A172 (cell line): ENCODE results near the gene TMEM125. TPM values are rescaled to one million over a fixed set of nuclear protein-coding genes. Genes with fewer than 3 reads are reported as not detected.

Experiments
- DNase-seq: peaks from one replicate; pipeline ENCODE4 v3.0.0-alpha.2; 2015; ENCODE audit warnings: low spot score
- total RNA-seq: library from RNA; depleted of rRNA; stranded (reverse); fragments of >200 nt; shearing (Covaris generic); gene quantifications from 2 replicates; pipeline ENCODE4 v1.2.3, GENCODE V29; 2014; rRNA removed

The TMEM125 gene
- total RNA-seq, 1 experiment from 2014 or later = not detected

DNA sequence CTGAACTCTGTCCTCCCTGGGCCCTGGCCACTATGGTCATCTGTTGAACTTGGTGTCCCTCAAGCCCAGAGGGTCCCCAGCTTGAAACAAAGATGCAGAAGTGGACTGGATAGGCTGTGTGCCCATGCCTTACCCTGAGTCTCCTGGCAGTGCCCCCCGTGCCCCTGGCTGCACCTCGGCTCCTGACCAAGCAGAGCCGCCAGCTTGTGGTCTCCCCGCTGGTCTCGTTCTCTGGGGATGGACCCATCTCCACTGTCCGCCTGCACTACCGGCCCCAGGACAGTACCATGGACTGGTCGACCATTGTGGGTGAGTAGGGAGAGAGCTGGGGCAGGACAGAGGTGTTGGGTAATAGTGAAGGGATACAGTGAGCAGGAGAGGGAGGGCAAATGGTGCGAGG, 41.7 kb downstream of the TMEM125 start:
- DNase-seq = no peak

GRCh38 chr1:43312212-43312623, 42.4 kb downstream of the TMEM125 start:
- no peak for DNase-seq

DNA sequence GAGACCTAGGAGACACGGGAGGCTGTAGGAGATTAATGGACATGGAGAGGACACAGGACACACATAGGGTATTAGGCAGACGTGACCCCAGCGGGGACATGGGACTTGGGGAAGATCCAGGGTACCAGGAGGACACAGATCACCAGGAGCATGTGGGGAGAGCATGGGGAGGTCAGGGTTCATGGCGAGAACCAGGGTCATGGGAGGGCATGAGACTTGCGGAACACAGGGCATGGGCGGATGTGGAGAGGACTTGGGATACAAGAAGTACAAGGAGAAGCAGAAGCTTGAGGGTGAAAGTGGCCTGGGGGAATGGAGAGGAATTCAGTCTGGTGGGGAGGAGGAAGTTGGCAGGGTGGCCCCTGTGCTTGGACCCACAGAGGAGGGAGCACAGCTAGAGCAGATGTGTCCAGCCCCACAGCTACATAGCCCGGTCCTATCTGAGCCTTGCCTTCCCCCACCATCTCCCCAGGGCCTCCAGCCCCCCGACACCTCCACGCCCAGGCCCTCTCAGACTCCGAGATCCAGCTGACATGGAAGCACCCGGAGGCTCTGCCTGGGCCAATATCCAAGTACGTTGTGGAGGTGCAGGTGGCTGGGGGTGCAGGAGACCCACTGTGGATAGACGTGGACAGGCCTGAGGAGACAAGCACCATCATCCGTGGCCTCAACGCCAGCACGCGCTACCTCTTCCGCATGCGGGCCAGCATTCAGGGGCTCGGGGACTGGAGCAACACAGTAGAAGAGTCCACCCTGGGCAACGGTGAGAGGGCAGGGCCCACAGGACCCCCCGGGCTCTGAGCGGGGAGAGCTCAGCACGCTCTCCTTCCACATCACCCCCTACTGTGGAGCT, 43.1 kb downstream of the TMEM125 start:
- no peak for DNase-seq

GRCh38 chr1:43313771-43314170, 44.0 kb downstream of the TMEM125 start:
- no peak for DNase-seq

DNA sequence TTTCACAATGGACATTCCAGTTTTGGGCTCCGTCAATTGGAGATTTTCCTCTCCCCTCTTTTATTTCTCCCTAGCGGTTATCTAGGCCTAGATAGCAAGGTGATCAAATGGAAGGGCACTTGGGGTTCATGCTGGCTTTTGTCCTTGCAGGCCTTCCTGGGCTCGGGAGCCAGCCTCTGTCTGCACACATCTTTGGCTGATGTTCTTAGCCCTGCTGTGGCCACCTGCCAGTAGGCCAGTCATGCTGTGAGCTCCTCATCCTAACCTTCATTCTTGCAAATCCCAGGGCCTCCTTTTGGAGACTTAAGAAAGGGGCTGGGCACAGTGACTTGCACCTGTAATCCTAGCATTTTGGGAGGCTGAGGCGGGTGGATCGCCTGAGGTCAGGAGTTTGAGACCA, 44.5 kb downstream of the TMEM125 start:
- DNase-seq = no peak

- DNase-seq = no peak
Observed at GRCh38 chr1:43315481-43315880, 45.7 kb downstream of the TMEM125 start.

- DNase-seq = no peak
Observed at GRCh38 chr1:43315963-43316737, 46.4 kb downstream of the TMEM125 start.

GRCh38 chr1:43316738-43317520, 47.1 kb downstream of the TMEM125 start:
- DNase-seq = no peak

DNA sequence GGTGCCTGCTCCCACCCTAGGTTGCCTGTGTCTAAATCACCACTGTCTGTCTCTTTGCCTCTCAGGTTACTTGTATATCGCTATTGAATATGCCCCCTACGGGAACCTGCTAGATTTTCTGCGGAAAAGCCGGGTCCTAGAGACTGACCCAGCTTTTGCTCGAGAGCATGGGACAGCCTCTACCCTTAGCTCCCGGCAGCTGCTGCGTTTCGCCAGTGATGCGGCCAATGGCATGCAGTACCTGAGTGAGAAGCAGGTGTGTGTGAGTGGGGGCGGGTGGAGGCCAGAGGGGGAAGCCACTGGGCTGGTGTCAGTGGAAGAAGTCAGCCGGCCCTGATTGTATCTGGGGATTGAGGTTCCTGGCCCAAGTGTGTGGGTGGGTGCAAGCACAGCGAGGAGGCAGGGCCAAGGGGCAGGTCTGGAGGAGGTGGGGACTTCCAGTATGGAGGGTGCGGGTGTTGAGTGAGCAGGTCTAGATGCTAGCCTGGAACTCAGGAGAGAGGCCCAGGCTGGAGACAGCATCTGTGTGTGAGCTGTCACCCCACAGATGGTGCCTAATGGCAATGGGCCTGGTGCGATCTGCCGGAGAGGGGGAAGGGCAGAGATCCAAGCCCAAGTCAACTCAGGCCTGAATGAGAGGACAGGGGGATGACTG, 48.2 kb downstream of the TMEM125 start:
- no peak for DNase-seq

- DNase-seq = no peak
Observed at GRCh38 chr1:43318831-43319230, 49.0 kb downstream of the TMEM125 start.

DNA sequence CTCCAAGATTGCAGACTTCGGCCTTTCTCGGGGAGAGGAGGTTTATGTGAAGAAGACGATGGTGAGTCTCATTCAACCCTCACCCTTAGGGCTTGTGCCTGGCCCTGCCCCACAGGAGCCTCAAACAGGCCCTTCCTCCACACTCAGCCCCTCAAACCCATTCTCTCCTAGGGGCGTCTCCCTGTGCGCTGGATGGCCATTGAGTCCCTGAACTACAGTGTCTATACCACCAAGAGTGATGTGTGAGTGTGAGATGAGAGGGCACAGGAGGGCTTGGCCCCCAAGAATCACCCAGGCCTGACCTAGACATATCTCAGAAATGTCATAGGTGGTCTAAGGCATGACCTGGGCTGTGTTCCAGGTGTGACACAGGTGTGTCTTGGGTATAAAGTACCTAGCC, 49.5 kb downstream of the TMEM125 start:
- DNase-seq = no peak

DNA sequence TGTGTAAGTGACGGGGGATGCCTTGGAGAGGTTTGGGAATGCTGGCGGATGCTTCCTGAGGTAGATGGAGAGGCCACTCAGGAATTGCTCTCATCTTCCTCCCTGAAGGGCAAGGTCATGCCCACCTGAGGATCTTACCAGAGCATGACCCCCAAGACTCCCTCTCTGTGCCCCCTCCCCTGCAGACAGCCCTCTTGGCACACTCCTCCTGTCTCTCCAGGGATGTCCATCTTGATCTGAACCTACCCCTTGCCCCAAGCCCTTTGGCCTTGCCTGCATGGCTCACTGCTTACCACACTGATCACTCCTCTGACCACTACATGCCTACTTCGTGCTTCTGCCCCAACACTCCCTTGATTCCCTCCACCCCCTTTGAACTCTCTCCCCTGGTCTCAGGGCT, 50.0 kb downstream of the TMEM125 start:
- DNase-seq = no peak

- DNase-seq = no peak
Observed at GRCh38 chr1:43321331-43321891, 51.6 kb downstream of the TMEM125 start.

DNA sequence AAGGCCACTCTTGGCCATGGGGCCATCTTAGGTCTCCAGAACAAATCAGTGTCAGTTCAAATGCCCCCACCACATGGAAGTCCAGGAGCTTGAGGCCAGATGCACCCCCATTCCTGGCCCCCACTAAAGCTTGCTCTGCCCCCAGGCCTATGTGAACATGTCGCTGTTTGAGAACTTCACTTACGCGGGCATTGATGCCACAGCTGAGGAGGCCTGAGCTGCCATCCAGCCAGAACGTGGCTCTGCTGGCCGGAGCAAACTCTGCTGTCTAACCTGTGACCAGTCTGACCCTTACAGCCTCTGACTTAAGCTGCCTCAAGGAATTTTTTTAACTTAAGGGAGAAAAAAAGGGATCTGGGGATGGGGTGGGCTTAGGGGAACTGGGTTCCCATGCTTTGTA, 52.7 kb downstream of the TMEM125 start:
- DNase-seq = no peak

Other genes starting within 250 kb of the TMEM125 start
- 167 and 244 TPM in 2 replicates for gene EBNA1BP2, start 97.7 kb upstream of the TMEM125 start, total RNA-seq
- gene CFAP57, start 97.7 kb upstream of the TMEM125 start, total RNA-seq = 0.12 and 0.98 TPM in 2 replicates
- not detected in 2 replicates for gene C1orf210, start 15.6 kb downstream of the TMEM125 start, total RNA-seq
- gene TIE1, start 31.0 kb downstream of the TMEM125 start, total RNA-seq = 0.41 and 3.2 TPM in 2 replicates
- gene MPL, start 67.8 kb downstream of the TMEM125 start, total RNA-seq = not detected in 2 replicates
- 190 and 245 TPM in 2 replicates for gene CDC20, start 89.0 kb downstream of the TMEM125 start, total RNA-seq
- gene ELOVL1, start 98.0 kb downstream of the TMEM125 start, total RNA-seq = 101 and 103 TPM in 2 replicates
- gene MED8, start 119.8 kb downstream of the TMEM125 start, total RNA-seq = 76.1 and 80.9 TPM in 2 replicates
- gene SZT2, start 119.9 kb downstream of the TMEM125 start, total RNA-seq = 6.6 and 9.7 TPM in 2 replicates
- not detected in 2 replicates for gene HYI, start 183.9 kb downstream of the TMEM125 start, total RNA-seq